Vagina (tissue), 2 donors: Measurements from ENCODE around the gene SEPTIN8. TPM values are rescaled to one million over a fixed set of nuclear protein-coding genes. Genes with fewer than 3 reads are reported as not detected.
"Not testable (repeated sequence)": the region's sequence is repeated elsewhere in the genome, so short reads cannot be mapped to it uniquely, and the experiment has no call there.

Source experiments
- DNase-seq, 2 donors: peaks; one replicate each; pipeline ENCODE4 v3.0.0-alpha.2; 2017; ENCODE audit errors: extremely low spot score in 2 of 2
- H3K27ac ChIP-seq: fragments of 200-600 bp; sonication (generic); one replicate; pipeline ENCODE4 v1.5.1; 2019
- H3K27me3 ChIP-seq: fragments of 200-600 bp; sonication (generic); one replicate; pipeline ENCODE4 v1.5.1; 2019
- H3K36me3 ChIP-seq, 2 donors: fragments of 200-600 bp; sonication (generic); one replicate each; pipeline ENCODE4 v1.5.1; 2017 to 2019
- H3K4me1 ChIP-seq: fragments of 200-600 bp; sonication (generic); one replicate; pipeline ENCODE4 v1.5.1; 2019
- H3K4me3 ChIP-seq, 2 donors: fragments of 200-600 bp; sonication (generic); 1 replicate in 1 of 2; 2 replicates in 1 of 2; pipeline ENCODE4 v1.5.1; 2016 to 2019
- H3K9me3 ChIP-seq: fragments of 200-600 bp; sonication (generic); one replicate; pipeline ENCODE4 v1.5.1; 2019
- CTCF ChIP-seq, 3 experiments: fragments of 450-650 bp in 2 of 3; fragments of 200-600 bp in 1 of 3; sonication (generic) in 1 of 3; IDR thresholded peaks; one replicate each; pipeline ENCODE4 v1.5.1; 2017 to 2019; ENCODE audit warnings: antibody characterized with exemption in 3 of 3, mild to moderate bottlenecking in 2 of 3, moderate library complexity in 2 of 3
- POLR2A ChIP-seq, 2 donors: fragments of 450-650 bp; IDR thresholded peaks; one replicate each; pipeline ENCODE4 v1.6.1; 2017; ENCODE audit warnings: antibody characterized with exemption in 2 of 2, mild to moderate bottlenecking in 2 of 2, moderate library complexity in 2 of 2
- POLR2AphosphoS5 ChIP-seq, 2 donors: sonication (generic); formaldehyde crosslinking; IDR thresholded peaks; one replicate each; pipeline ENCODE4 v1.9.0; 2017; ENCODE audit warnings: antibody characterized with exemption in 2 of 2, mild to moderate bottlenecking in 2 of 2, low read depth in 1 of 2; ENCODE audit not compliant: insufficient read depth in 1 of 2
- intact Hi-C: fragments of 100-400 bp; cut with DNase I; formaldehyde crosslinking; loops from one replicate; pipeline ENCODE4 v1.15.1; 2023
- total RNA-seq: library from RNA; depleted of rRNA; stranded (reverse); fragments of >200 nt; gene quantifications from one replicate; pipeline ENCODE4 v1.2.3, GENCODE V29; 2016

The SEPTIN8 gene
- total RNA-seq, 1 donor from 2014 or later = 52.8 TPM

- Histone ChIP-seq H3K4me3 (no peak overlapping the region), H3K27ac (no peak overlapping the region), H3K4me1 (peaks cover 12% of the 10 kb centered on the region), H3K27me3 (peaks cover 4% of the 10 kb centered on the region), H3K36me3 (no peaks in the 10 kb centered on the region), H3K9me3 (no peaks in the 10 kb centered on the region)
- intact Hi-C loops = no loop called here
- no peak for DNase-seq
- no peak for TF ChIP-seq POLR2A (IDR thresholded peaks at IDR 0.05)
- TF ChIP-seq POLR2AphosphoS5 (IDR thresholded peaks at IDR 0.05; ENCODE audit: insufficient read depth in 1 of 2, low read depth in 1 of 2) = no peak
- TF ChIP-seq CTCF (IDR thresholded peaks at IDR 0.05) = no peak
These were observed 35.2 kb upstream of the SEPTIN8 start for GRCh38 chr5:132812123-132812765.

DNA sequence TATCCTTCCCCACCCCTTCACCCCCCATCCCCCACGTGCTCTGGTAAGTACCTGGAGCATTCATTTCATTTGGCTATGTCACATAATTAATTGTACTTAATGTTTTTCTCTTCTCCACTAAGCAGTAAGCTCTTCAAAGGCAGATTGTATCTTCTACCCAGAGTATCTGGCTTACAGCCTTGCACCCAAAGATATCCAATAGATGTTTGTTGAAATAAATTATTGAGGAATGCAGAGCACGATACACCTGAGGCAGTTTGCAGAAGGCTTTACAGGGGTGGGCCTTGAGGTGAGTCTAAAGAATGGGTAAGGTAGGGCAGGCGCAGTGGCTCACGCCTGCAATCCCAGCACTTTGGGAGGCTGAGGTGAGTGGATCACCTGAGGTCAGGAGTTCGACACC lies 33.6 kb upstream of the SEPTIN8 start:
- H3K4me3 ChIP-seq = no peak overlapping the region
- no peaks in the 10 kb centered on the region for H3K36me3 ChIP-seq
- peaks cover 12% of the 10 kb centered on the region for H3K4me1 ChIP-seq
- DNase-seq = no peak
- no peak overlapping the region for H3K27ac ChIP-seq
- H3K9me3 ChIP-seq = no peaks in the 10 kb centered on the region
- intact Hi-C loops = no loop called here
- TF ChIP-seq POLR2AphosphoS5 (IDR thresholded peaks at IDR 0.05; ENCODE audit: insufficient read depth in 1 of 2, low read depth in 1 of 2) (no peak), CTCF (IDR thresholded peaks at IDR 0.05) (no peak), POLR2A (IDR thresholded peaks at IDR 0.05) (no peak)
- peaks cover 4% of the 10 kb centered on the region for H3K27me3 ChIP-seq

DNA sequence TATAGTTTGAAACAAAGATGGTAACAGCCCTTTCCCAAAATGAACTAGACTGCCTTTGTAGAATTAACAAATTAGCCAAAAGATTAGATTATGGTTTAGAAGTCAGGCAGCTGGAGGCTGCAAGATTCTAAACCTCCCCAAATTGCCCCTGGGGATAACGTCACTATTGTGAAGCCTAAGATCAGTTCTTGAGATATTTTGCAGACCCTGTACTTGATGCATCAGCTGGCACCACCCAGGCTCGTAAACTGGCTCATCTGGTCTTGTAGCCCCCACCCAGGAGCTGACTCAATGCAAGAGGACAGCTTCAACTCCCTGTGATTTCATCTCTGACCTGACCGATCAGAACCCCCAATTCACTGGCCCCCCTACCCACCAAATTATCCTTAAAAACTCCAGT lies 31.8 kb upstream of the SEPTIN8 start:
- H3K4me3 ChIP-seq = no peak overlapping the region
- H3K4me1 ChIP-seq = peaks cover 10% of the 10 kb centered on the region
- no peaks in the 10 kb centered on the region for H3K36me3 ChIP-seq
- H3K27me3 ChIP-seq = peaks cover under 1% of the 10 kb centered on the region
- H3K27ac ChIP-seq = no peak overlapping the region
- no peaks in the 10 kb centered on the region for H3K9me3 ChIP-seq
- TF ChIP-seq POLR2AphosphoS5 (IDR thresholded peaks at IDR 0.05; ENCODE audit: insufficient read depth in 1 of 2, low read depth in 1 of 2) = no peak
- TF ChIP-seq CTCF (IDR thresholded peaks at IDR 0.05) = no peak
- no peak for TF ChIP-seq POLR2A (IDR thresholded peaks at IDR 0.05)
- no peak for DNase-seq
- intact Hi-C loops = no loop called here

- Histone ChIP-seq H3K27ac (no peak overlapping the region), H3K4me1 (peaks cover 7% of the 10 kb centered on the region), H3K4me3 (no peak overlapping the region), H3K9me3 (no peaks in the 10 kb centered on the region), H3K36me3 (no peaks in the 10 kb centered on the region), H3K27me3 (no peaks in the 10 kb centered on the region)
- intact Hi-C loops = no loop called here
- no peak for DNase-seq
- no peak for TF ChIP-seq POLR2AphosphoS5 (IDR thresholded peaks at IDR 0.05; ENCODE audit: insufficient read depth in 1 of 2, low read depth in 1 of 2)
These were observed 31.4 kb upstream of the SEPTIN8 start for GRCh38 chr5:132808448-132808847.

DNA sequence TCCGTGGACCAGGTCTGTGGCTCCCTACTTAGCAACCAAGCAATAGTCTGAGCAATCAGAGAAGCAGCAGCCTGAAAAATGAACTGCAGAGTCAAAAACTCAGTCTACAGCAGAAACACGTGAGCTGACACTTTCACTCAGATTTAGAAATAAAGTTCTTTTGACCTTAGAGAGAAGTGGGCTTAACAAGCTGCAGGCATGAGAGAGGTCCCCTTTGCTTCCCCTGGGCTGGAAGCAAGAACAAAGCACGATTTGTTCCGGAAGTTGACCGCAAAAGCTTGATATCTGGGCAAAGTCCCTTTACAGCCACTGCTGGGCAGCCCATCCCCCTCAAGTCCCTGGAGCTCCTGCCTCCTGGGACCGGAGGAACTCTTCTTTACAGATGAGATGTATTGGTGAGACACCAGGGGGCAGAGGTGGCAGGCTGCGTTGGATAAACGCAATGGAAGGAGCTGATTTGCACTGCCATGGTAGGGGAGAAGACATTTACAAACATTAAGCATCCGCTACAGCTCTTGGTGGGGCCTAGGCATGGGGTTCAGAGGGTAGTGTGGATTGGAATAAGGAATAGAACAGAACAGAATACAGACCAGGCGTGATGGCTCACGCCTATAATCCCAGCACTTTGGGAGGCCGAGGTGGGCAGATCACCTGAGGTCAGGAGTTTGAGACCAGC lies 30.3 kb upstream of the SEPTIN8 start:
- H3K27ac ChIP-seq = no peak overlapping the region
- no peak for DNase-seq
- H3K4me3 ChIP-seq = no peak overlapping the region
- H3K4me1 ChIP-seq = no peaks in the 10 kb centered on the region
- no peaks in the 10 kb centered on the region for H3K36me3 ChIP-seq
- TF ChIP-seq POLR2AphosphoS5 (IDR thresholded peaks at IDR 0.05; ENCODE audit: insufficient read depth in 1 of 2, low read depth in 1 of 2) (no peak), CTCF (IDR thresholded peaks at IDR 0.05) (no peak), POLR2A (IDR thresholded peaks at IDR 0.05) (no peak)
- intact Hi-C loops = no loop called here
- no peaks in the 10 kb centered on the region for H3K27me3 ChIP-seq
- H3K9me3 ChIP-seq = no peaks in the 10 kb centered on the region

- H3K27ac ChIP-seq, DNase-seq, H3K4me3 ChIP-seq, H3K4me1 ChIP-seq, H3K36me3 ChIP-seq, H3K27me3 ChIP-seq, H3K9me3 ChIP-seq, intact Hi-C loops: not testable (repeated sequence)
These were observed 29.7 kb upstream of the SEPTIN8 start for GRCh38 chr5:132806804-132807162.

DNA sequence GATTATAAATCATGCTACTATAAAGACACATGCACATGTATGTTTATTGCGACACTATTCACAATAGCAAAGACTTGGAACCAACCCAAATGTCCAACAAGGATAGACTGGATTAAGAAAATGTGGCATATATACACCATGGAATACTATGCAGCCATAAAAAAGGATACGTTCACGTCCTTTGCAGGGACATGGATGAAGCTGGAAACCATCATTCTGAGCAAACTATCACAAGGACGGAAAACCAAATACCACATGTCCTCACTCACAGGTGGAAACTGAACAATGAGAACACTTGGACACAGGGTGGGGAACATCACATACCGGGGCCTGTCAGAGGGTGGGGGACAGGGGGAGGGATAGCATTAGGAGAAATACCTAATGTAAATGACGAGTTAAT lies 28.8 kb upstream of the SEPTIN8 start:
- intact Hi-C loops, H3K27me3 ChIP-seq, H3K4me1 ChIP-seq, H3K27ac ChIP-seq, H3K36me3 ChIP-seq, H3K4me3 ChIP-seq, DNase-seq, H3K9me3 ChIP-seq: not testable (repeated sequence)

DNA sequence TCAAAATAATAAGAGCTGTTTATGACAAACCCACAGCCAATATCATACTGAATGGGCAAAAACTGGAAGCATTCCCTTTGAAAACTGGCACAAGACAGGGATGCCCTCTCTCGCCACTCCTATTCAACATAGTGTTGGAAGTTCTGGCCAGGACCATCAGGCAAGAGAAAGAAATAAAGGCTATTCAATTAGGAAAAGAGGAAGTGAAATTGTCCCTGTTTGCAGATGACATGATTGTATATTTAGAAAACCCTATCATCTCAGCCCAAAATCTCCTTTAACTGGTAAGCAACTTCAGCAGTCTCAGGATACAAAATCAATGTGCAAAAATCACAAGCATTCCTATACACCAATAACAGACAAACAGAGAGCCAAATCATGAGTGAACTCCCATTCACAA lies 27.2 kb upstream of the SEPTIN8 start:
- H3K4me1 ChIP-seq, H3K9me3 ChIP-seq, H3K4me3 ChIP-seq, H3K36me3 ChIP-seq, DNase-seq, H3K27me3 ChIP-seq, intact Hi-C loops, H3K27ac ChIP-seq: not testable (repeated sequence)

DNA sequence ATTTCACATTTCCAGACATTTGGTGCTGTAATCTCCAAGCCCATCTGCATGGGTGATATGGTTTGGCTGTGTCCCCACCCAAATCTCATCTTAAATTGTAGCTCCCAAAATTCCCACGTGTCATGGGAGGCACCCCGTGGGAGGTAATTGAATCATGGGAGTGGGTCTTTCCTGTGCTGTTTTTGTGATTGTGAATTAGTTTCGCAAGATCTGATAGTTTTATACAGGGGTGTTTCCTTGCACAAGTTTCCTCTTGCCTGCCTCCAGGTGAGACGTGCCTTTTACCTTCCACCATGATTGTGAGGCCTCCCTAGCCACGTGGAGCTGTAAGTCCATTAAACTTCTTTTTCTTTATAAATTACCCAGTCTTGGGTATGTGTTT lies 25.6 kb upstream of the SEPTIN8 start:
- H3K36me3 ChIP-seq, H3K27ac ChIP-seq, DNase-seq, H3K9me3 ChIP-seq, H3K4me1 ChIP-seq, H3K27me3 ChIP-seq, H3K4me3 ChIP-seq, intact Hi-C loops: not testable (repeated sequence)
